Esophagus muscularis mucosa (tissue), 4 donors: ENCODE measurements around the gene PCDHGC4. TPM values are rescaled to one million over a fixed set of nuclear protein-coding genes. Genes with fewer than 3 reads are reported as not detected.

Source experiments
- DNase-seq: peaks from one replicate; pipeline ENCODE4 v3.0.0-alpha.2; 2017; ENCODE audit errors: extremely low spot score
- H3K27ac ChIP-seq, 4 donors: fragments of 200-600 bp; sonication (generic); replicated peaks in 1 of 4; 1 replicate in 3 of 4; 2 replicates in 1 of 4; pipeline ENCODE4 v1.5.1; 2016 to 2019; ENCODE audit warnings: mild to moderate bottlenecking in 1 of 4
- H3K27me3 ChIP-seq, 4 donors: fragments of 200-600 bp; sonication (generic); one replicate each; pipeline versions ENCODE4 v1.5.1 to v1.6.0; 2016 to 2019
- H3K36me3 ChIP-seq, 4 donors: fragments of 200-600 bp; sonication (generic); one replicate each; pipeline ENCODE4 v1.5.1; 2016 to 2019
- H3K4me1 ChIP-seq, 4 donors: fragments of 200-600 bp; sonication (generic); one replicate each; pipeline ENCODE4 v1.5.1; 2016 to 2019
- H3K4me3 ChIP-seq, 4 donors: fragments of 200-600 bp; sonication (generic); 1 replicate in 2 of 4; 2 replicates in 2 of 4; pipeline ENCODE4 v1.5.1; 2016 to 2019; ENCODE audit warnings: mild to moderate bottlenecking in 4 of 4, moderate library complexity in 1 of 4
- H3K9me3 ChIP-seq, 4 donors: fragments of 200-600 bp; sonication (generic); 1 replicate in 3 of 4; 2 replicates in 1 of 4; pipeline ENCODE4 v1.5.1; 2016 to 2019
- CTCF ChIP-seq, 3 experiments: fragments of 200-600 bp in 2 of 3; fragments of 450-650 bp in 1 of 3; sonication (generic) in 2 of 3; IDR thresholded peaks; one replicate each; pipeline ENCODE4 v1.5.1; 2017 to 2019; ENCODE audit warnings: antibody characterized with exemption in 3 of 3, mild to moderate bottlenecking in 2 of 3, moderate library complexity in 1 of 3
- EP300 ChIP-seq: sonication (generic); formaldehyde crosslinking; IDR thresholded peaks from one replicate; pipeline ENCODE4 v1.6.1; 2017; ENCODE audit warnings: antibody characterized with exemption
- POLR2A ChIP-seq: fragments of 450-650 bp; IDR thresholded peaks from one replicate; pipeline ENCODE4 v1.6.1; 2017; ENCODE audit warnings: antibody characterized with exemption, moderate library complexity, mild to moderate bottlenecking, low read depth
- POLR2AphosphoS5 ChIP-seq, 2 donors: sonication (generic); formaldehyde crosslinking; IDR thresholded peaks; one replicate each; pipeline ENCODE4 v1.6.1; 2017; ENCODE audit warnings: antibody characterized with exemption in 2 of 2
- WGBS: methylation state at CpG from one replicate; pipeline ENCODE4 v1.1.5; 2018; 5-methylcytosine and 5-hydroxymethylcytosine counted together
- intact Hi-C: fragments of 100-400 bp; cut with DNase I; formaldehyde crosslinking; loops from one replicate; pipeline ENCODE4 v1.15.1; 2023
- total RNA-seq, 4 donors: library from RNA; depleted of rRNA; stranded (reverse); fragments of >200 nt; gene quantifications; one replicate each; pipeline versions ENCODE4 v1.1.0 to v1.2.1, GENCODE V29; 2016

Gene PCDHGC4
- total RNA-seq, 4 donors from 2014 or later, result 0.91 to 3.3 (median 2.0) TPM

GRCh38 chr5:141488591-141489561 is 4.0 kb downstream of the PCDHGC4 start, which contains the start of gene PCDHGC5:
Gene PCDHGC5, plus strand, starts transcription at chr5:141489081. Its CDS starts 160 bp downstream, at chr5:141489241.
- WGBS, result 69% methylated on average over 13 of the region's 14 CpGs
- Histone ChIP-seq H3K27me3 (no peaks in the 10 kb centered on the region), H3K27ac (no peak within 1 kb of the TSS), H3K4me1 (peaks cover 36 to 74% (median 70%) of the 10 kb centered on the region in 4 donors), H3K4me3 (no peak within 1 kb of the TSS), H3K9me3 (no peaks in the 10 kb centered on the region), H3K36me3 (peaks cover 0 to 50% (median 37%) of the 10 kb centered on the region in 4 donors)
- intact Hi-C loops, result no loop called here
- no peak for DNase-seq
- TF ChIP-seq POLR2AphosphoS5 (IDR thresholded peaks at IDR 0.05) (no peak), CTCF (IDR thresholded peaks at IDR 0.05) (no peak), EP300 (no peak), POLR2A (no peak)

GRCh38 chr5:141489841-141490240 is 5.0 kb downstream of the PCDHGC4 start:
- H3K9me3 ChIP-seq, result no peaks in the 10 kb centered on the region
- H3K4me3 ChIP-seq, result no peak overlapping the region
- peaks cover 0 to 53% (median 40%) of the 10 kb centered on the region in 4 donors for H3K36me3 ChIP-seq
- TF ChIP-seq POLR2A, result no peak
- TF ChIP-seq CTCF (IDR thresholded peaks at IDR 0.05), result no peak
- no peak for TF ChIP-seq POLR2AphosphoS5 (IDR thresholded peaks at IDR 0.05)
- no peak for TF ChIP-seq EP300
- no peak overlapping the region for H3K27ac ChIP-seq
- DNase-seq, result no peak
- intact Hi-C loops, result no loop called here
- WGBS, result 92% methylated on average over 8 of the region's 10 CpGs
- H3K4me1 ChIP-seq, result peaks cover 29 to 74% (median 70%) of the 10 kb centered on the region in 4 donors
- no peaks in the 10 kb centered on the region for H3K27me3 ChIP-seq

- TF ChIP-seq POLR2A, result no peak
- no peak for TF ChIP-seq CTCF (IDR thresholded peaks at IDR 0.05)
- intact Hi-C loops, result no loop called here
- Histone ChIP-seq H3K27me3 (no peaks in the 10 kb centered on the region), H3K36me3 (peaks cover 0 to 57% (median 44%) of the 10 kb centered on the region in 4 donors), H3K4me3 (no peak overlapping the region), H3K9me3 (no peaks in the 10 kb centered on the region), H3K4me1 (peaks cover 26 to 73% (median 70%) of the 10 kb centered on the region in 4 donors), H3K27ac (no peak overlapping the region)
- DNase-seq, result no peak
- WGBS, result 95% methylated on average over 10 of the region's 10 CpGs
Measured at GRCh38 chr5:141490271-141490670, 5.4 kb downstream of the PCDHGC4 start.

GRCh38 chr5:141490771-141491170 is 5.9 kb downstream of the PCDHGC4 start:
- no peaks in the 10 kb centered on the region for H3K9me3 ChIP-seq
- TF ChIP-seq CTCF (IDR thresholded peaks at IDR 0.05) (no peak), EP300 (no peak), POLR2AphosphoS5 (IDR thresholded peaks at IDR 0.05) (no peak), POLR2A (no peak)
- WGBS, result 90% methylated on average over 9 of the region's 13 CpGs
- intact Hi-C loops, result no loop called here
- DNase-seq, result no peak
- peaks cover 0 to 60% (median 46%) of the 10 kb centered on the region in 4 donors for H3K36me3 ChIP-seq
- no peak overlapping the region for H3K4me3 ChIP-seq
- peaks cover 26 to 68% (median 66%) of the 10 kb centered on the region in 4 donors for H3K4me1 ChIP-seq
- no peaks in the 10 kb centered on the region for H3K27me3 ChIP-seq
- H3K27ac ChIP-seq, result no peak overlapping the region
